Neural cell (in vitro differentiated cells): ENCODE measurements around the gene NOS1AP.

ENCODE experiments used
- CTCF ChIP-seq: fragments of 450-650 bp; IDR thresholded peaks from 2 replicates; pipeline ENCODE4 v1.5.1; 2014; ENCODE audit warnings: antibody characterized with exemption, mild to moderate bottlenecking, moderate library complexity; ENCODE audit not compliant: poor library complexity, severe bottlenecking
- POLR2AphosphoS5 ChIP-seq: IDR thresholded peaks from 2 replicates; pipeline ENCODE4 v1.6.1; 2012
- SMC3 ChIP-seq: fragments of 450-650 bp; conservative IDR thresholded peaks from 2 replicates; pipeline ENCODE4 v1.6.1; 2014; ENCODE audit warnings: antibody characterized with exemption, mild to moderate bottlenecking, moderate library complexity; ENCODE audit not compliant: poor library complexity

- TF ChIP-seq POLR2AphosphoS5 (no peak), CTCF (no peak), SMC3 (no peak)
Measured at GRCh38 chr1:162158624-162159271, 89.3 kb downstream of the NOS1AP start.
